ENCODE results near the gene SOX5. TPM values are rescaled to one million over a fixed set of nuclear protein-coding genes. Genes with fewer than 3 reads are reported as not detected.

The SOX5 gene
- total RNA-seq, 1 experiment from 2014 or later, result 3.1 TPM

GRCh38 chr12:23767834-23768233 is 181.6 kb downstream of the SOX5 start:
- Histone ChIP-seq H3K4me1 (ENCODE audit: insufficient read depth, low read length) (peaks cover 4% of the 10 kb centered on the region; the same call in 1 of the 2 replicates), H3K23me2 (ENCODE audit: insufficient read length, low read depth, low read length, poor library complexity, severe bottlenecking) (no peaks in the 10 kb centered on the region), H3K14ac (ENCODE audit: insufficient read depth, low read length) (no peak overlapping the region), H3K27ac (ENCODE audit: insufficient read length, low read depth, low read length) (no peak overlapping the region), H2BK120ac (ENCODE audit: low read depth, low read length, poor library complexity, severe bottlenecking) (no peak overlapping the region), H3K4me2 (ENCODE audit: insufficient read depth, insufficient read length, low read length) (no peak overlapping the region), H3K9me3 (ENCODE audit: control insufficient read depth, low read depth, low read length) (no peaks in the 10 kb centered on the region), H4K8ac (replicated peaks; ENCODE audit: insufficient read length, low read depth, low read length) (no peak overlapping the region), H3K27me3 (ENCODE audit: insufficient read depth, low read length) (no peaks in the 10 kb centered on the region), H4K20me1 (ENCODE audit: control insufficient read depth, insufficient read depth, insufficient read length) (no peaks in the 10 kb centered on the region), H2BK20ac (ENCODE audit: low read depth, low read length, poor library complexity, severe bottlenecking) (no peak overlapping the region), H4K5ac (ENCODE audit: insufficient read length, low read depth, low read length) (no peak overlapping the region), H2AFZ (ENCODE audit: low read length) (no peak overlapping the region), H2AK5ac (ENCODE audit: insufficient read length, low read length) (no peak overlapping the region), H3T11ph (ENCODE audit: low read length) (no peak overlapping the region), H3K4ac (ENCODE audit: low read depth, low read length) (no peak overlapping the region), H3K9ac (ENCODE audit: extremely low read depth, insufficient read length, low read length) (no peak overlapping the region), H2BK12ac (ENCODE audit: insufficient read length, low read depth, low read length) (no peak overlapping the region), H3K79me2 (ENCODE audit: insufficient read depth, low read length) (no peaks in the 10 kb centered on the region), H3K79me1 (ENCODE audit: insufficient read depth, low read depth, low read length, poor library complexity, severe bottlenecking) (no peaks in the 10 kb centered on the region), H2BK5ac (ENCODE audit: insufficient read length, low read length) (no peak overlapping the region), H3K56ac (ENCODE audit: insufficient read length, low read depth, low read length) (no peak overlapping the region), H4K91ac (ENCODE audit: insufficient read length, low read depth, low read length) (no peak overlapping the region), H3K18ac (ENCODE audit: insufficient read length, low read depth, low read length) (no peak overlapping the region), H3K23ac (ENCODE audit: insufficient read length, low read depth, low read length) (no peak overlapping the region), H2BK15ac (ENCODE audit: low read depth, low read length) (no peak overlapping the region)
- peak overlapping the region in 1 of 3 experiments; percentile 79; a peak in 3 of 7 replicates for H3K27ac Mint-ChIP-seq
- peaks cover 32 to 40% of the 10 kb centered on the region in 2 experiments for H3K4me1 Mint-ChIP-seq
- no peaks in the 10 kb centered on the region for H3K9me3 Mint-ChIP-seq
- H3K36me3 Mint-ChIP-seq (ENCODE audit: insufficient read depth in 1 of 3, low read depth in 3 of 3), result no peaks in the 10 kb centered on the region
- no peaks in the 10 kb centered on the region for H3K27me3 Mint-ChIP-seq (ENCODE audit: low read depth)
- no peak for DNase-seq
- no peak overlapping the region; a peak in 1 of 5 replicates for H3K4me3 Mint-ChIP-seq
- no CpG with 5 or more reads among the region's 2 CpGs for WGBS (ENCODE audit: extremely low coverage, insufficient read length, low lambda C conversion rate)
- no peak for TF ChIP-seq CTCF (conservative IDR thresholded peaks at IDR 0.05)

Measured in H9 (cell line).